ENCODE results near the gene JARID2. TPM values are rescaled to one million over a fixed set of nuclear protein-coding genes. Genes with fewer than 3 reads are reported as not detected.

Gene JARID2
- total and polyA plus RNA-seq, 10 of the 15 experiments (the other 5 are each of a cell fraction or from before 2014, with no cell fraction given), result 4.2 to 21.6 (median 11.7) TPM

- Histone ChIP-seq H3K36me3 (ENCODE audit: control insufficient read depth in 2 of 2, insufficient read depth in 2 of 2, low read length in 1 of 2) (peaks cover 18 to 35% of the 10 kb centered on the region in 2 experiments), H3K27me3 (replicated peaks in 1 of 2; ENCODE audit: control insufficient read depth in 2 of 2, insufficient read depth in 2 of 2, low read length in 1 of 2) (no peaks in the 10 kb centered on the region), H3K9ac (ENCODE audit: control insufficient read depth, insufficient read depth, low read length) (no peak overlapping the region), H3K9me3 (replicated peaks; ENCODE audit: control insufficient read depth, insufficient read depth, low read length) (no peaks in the 10 kb centered on the region), H3K4me3 (no peak overlapping the region), H4K20me1 (ENCODE audit: control insufficient read depth, insufficient read depth) (no peaks in the 10 kb centered on the region), H3K27ac (ENCODE audit: control insufficient read depth, insufficient read depth) (no peak overlapping the region), H3K4me1 (ENCODE audit: control insufficient read depth, insufficient read depth, low read length) (no peaks in the 10 kb centered on the region), H3K4me2 (ENCODE audit: control insufficient read depth, insufficient read depth) (no peak overlapping the region), H2AFZ (ENCODE audit: control insufficient read depth, low read depth, low read length) (no peak overlapping the region), H3K79me2 (ENCODE audit: control insufficient read depth, insufficient read depth, low read length) (peaks cover 1% of the 10 kb centered on the region; the same call in 1 of the 2 replicates)
- no TSS peak for BruUV-seq (replicated peaks)
- RAD21 ChIA-PET (ENCODE audit: unreplicated experiment), result interaction anchor here (0.8 to 1.5 kb wide), 8 partner anchors 8 to 762 kb away, joined by 3 to 9 read pairs (median 4); no protein-coding TSS in a partner anchor
- intact Hi-C loops (cut with micrococcal nuclease; ENCODE audit: unreplicated experiment), result loop anchor here (1.0 to 5.0 kb wide), 3 partner anchors 133 to 1278 kb away; no protein-coding TSS in a partner anchor
- no peak for ATAC-seq
- CTCF ChIA-PET, result interaction anchor here (1.0 to 2.4 kb wide), 8 partner anchors 15 to 715 kb away, joined by 3 to 26 read pairs (median 6); no protein-coding TSS in a partner anchor
- FAIRE-seq, result no peak
- no peak for DNase-seq (ENCODE audit: low read depth, low spot score)
- WGBS (ENCODE audit: insufficient coverage, insufficient replicate concordance, low lambda C conversion rate, missing lambda C conversion rate), result 79% methylated on average over 11 of the region's 11 CpGs
- SMC1A ChIA-PET (ENCODE audit: uncharacterized antibody, unreplicated experiment), result interaction anchor here (0.7 to 1.8 kb wide), 13 partner anchors 9 to 716 kb away, joined by 3 to 13 read pairs (median 4); no protein-coding TSS in a partner anchor
- POLR2A ChIA-PET, result interaction anchor here (0.5 to 0.9 kb wide), 2 partner anchors 761 to 979 kb away, joined by 3 to 4 read pairs; no protein-coding TSS in a partner anchor
- in situ Hi-C loops (cut with MboI), result loop anchor here (25.0 kb wide), 1 partner anchor 1278 kb away; no protein-coding TSS in a partner anchor
- no peak for TF ChIP-seq BCL11A (IDR thresholded peaks at IDR 0.05; ENCODE audit: low read depth, low read length)
- no peak for TF ChIP-seq NFYB (IDR thresholded peaks at IDR 0.05; ENCODE audit: insufficient read depth, low read depth, low read length)
- TF ChIP-seq NFXL1 (IDR thresholded peaks at IDR 0.05; ENCODE audit: borderline replicate concordance), result no peak
- no peak for TF ChIP-seq GATAD2B (conservative IDR thresholded peaks at IDR 0.05; ENCODE audit: low read depth)
- no peak for TF ChIP-seq GABPA (IDR thresholded peaks at IDR 0.05; ENCODE audit: low read depth)
- TF ChIP-seq ESRRA (IDR thresholded peaks at IDR 0.05; ENCODE audit: low read length), result no peak
- TF ChIP-seq E2F4 (IDR thresholded peaks at IDR 0.05; ENCODE audit: low read depth, low read length), result no peak
- TF ChIP-seq RCOR1 (conservative IDR thresholded peaks at IDR 0.05; ENCODE audit: low read depth, low read length), result no peak
- no peak for TF ChIP-seq EGR1 (IDR thresholded peaks at IDR 0.05; ENCODE audit: borderline replicate concordance in 1 of 2, low read depth in 2 of 2, low read length in 2 of 2)
- TF ChIP-seq MYC (IDR thresholded peaks at IDR 0.05; ENCODE audit: insufficient read depth, insufficient read length, insufficient replicate concordance, low read length, severe bottlenecking), result no peak
- no peak for TF ChIP-seq E2F8 (IDR thresholded peaks at IDR 0.05; ENCODE audit: low read depth, partially characterized antibody)
- no peak for TF ChIP-seq MEF2A (IDR thresholded peaks at IDR 0.05; ENCODE audit: insufficient read depth, low read depth, low read length)
- TF ChIP-seq ASH2L (IDR thresholded peaks at IDR 0.05; ENCODE audit: borderline replicate concordance, low read depth), result no peak
- no peak for TF ChIP-seq MEF2B (IDR thresholded peaks at IDR 0.05; ENCODE audit: partially characterized antibody, poor library complexity, severe bottlenecking)
- no peak for TF ChIP-seq USF2 (IDR thresholded peaks at IDR 0.05; ENCODE audit: borderline replicate concordance, low read depth, low read length)
- TF ChIP-seq ATF3 (IDR thresholded peaks at IDR 0.05; ENCODE audit: borderline replicate concordance, extremely low read depth, low read depth, low read length), result no peak
These were observed 244.6 kb downstream of the JARID2 start for GRCh38 chr6:15490242-15491100.
